ENCODE data around the gene P2RX4.

Gene P2RX4

DNA sequence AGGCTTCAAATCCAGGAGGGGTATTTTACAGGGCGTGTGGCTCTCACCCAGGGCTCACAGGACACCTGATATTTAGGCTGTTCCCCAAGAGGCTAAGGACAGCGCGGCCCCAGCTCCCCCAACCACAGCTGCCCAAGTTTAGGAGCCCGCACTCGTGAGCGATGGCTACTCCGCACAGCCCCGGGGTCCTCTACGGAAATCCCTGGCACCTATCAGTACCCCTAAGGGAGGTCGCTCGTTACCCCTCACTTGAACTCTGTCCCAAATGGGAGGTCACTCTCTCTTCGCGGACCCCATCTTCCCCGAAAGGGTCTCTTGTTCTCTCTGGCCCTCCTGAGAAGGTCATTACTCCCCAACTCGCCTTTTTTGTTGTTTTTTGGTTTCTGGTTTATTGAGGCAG is 708 bp upstream of the P2RX4 start:
- no peak for DNase-seq (ENCODE audit: low read depth)
- Histone ChIP-seq H3K4me3 (ENCODE audit: low read length) (peak overlapping the region; percentile 88), H3K27me3 (replicated peaks; ENCODE audit: control insufficient read depth, insufficient read depth, low read length) (no peaks in the 10 kb centered on the region), H3K36me3 (ENCODE audit: control insufficient read depth, insufficient read depth, low read length, severe bottlenecking) (no peaks in the 10 kb centered on the region), H3K9ac (ENCODE audit: low read length) (no peak overlapping the region), H3K9me3 (ENCODE audit: control insufficient read depth, low read length) (no peaks in the 10 kb centered on the region), H3K4me1 (ENCODE audit: control insufficient read depth, insufficient read depth, low read length) (peaks cover 12% of the 10 kb centered on the region)

DNA sequence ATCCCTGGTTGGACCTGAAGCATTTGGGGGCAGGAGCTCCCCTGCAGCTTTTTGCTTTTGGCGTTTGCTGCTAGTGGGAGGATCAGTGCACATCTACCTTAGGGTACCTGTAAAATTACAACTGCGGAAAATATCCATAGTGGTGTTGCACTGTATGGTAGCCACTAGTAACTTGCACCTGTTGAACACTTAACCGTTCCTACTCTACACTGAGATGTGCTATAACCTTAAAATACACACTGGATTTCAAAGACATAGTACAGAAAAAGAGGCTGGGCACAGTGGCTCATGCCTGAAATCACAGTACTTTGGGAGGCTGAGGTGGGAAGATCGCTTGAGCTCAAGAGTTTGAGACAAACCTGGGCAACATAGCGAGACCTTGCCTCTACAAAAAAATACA is 2.9 kb downstream of the P2RX4 start:
- no peaks in the 10 kb centered on the region for H3K9me3 ChIP-seq (ENCODE audit: control insufficient read depth, low read length)
- no peak overlapping the region for H3K9ac ChIP-seq (ENCODE audit: low read length)
- H3K4me3 ChIP-seq (ENCODE audit: low read length): no peak overlapping the region
- DNase-seq (ENCODE audit: low read depth): no peak
- no peaks in the 10 kb centered on the region for H3K36me3 ChIP-seq (ENCODE audit: control insufficient read depth, insufficient read depth, low read length, severe bottlenecking)
- no peaks in the 10 kb centered on the region for H3K27me3 ChIP-seq (replicated peaks; ENCODE audit: control insufficient read depth, insufficient read depth, low read length)
- peaks cover 28% of the 10 kb centered on the region for H3K4me1 ChIP-seq (ENCODE audit: control insufficient read depth, insufficient read depth, low read length)

DNA sequence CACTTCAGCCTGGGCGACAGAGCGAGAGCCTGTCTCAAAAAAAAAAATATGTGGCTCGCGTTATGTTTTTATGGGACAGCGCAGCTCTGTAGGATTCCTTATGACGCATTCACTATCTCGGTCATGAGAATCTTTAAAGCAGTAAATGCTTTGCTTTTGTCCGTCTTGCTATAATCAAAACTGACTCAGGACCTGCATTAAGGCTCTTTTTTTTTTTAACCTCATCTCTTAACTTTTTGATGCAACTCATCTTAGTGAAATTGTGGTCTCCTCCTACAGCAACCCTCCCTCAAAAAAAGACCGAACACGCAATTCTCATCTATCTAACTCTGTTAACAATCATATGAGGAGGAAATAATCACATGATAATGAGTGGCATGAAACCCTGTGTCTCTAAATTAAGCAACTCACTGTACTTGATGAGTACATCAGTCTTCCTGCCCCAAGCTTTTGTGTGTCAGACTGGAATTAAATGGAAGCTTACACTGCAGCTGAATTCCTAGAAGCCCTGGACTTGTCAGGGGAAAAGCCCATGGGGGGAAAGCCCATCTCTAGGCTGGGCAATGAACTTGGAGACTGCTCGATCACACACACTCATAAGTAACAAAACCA is 4.3 kb downstream of the P2RX4 start:
- Histone ChIP-seq H3K36me3 (ENCODE audit: control insufficient read depth, insufficient read depth, low read length, severe bottlenecking) (no peaks in the 10 kb centered on the region), H3K4me3 (ENCODE audit: low read length) (peak overlapping the region; percentile 19), H3K4me1 (ENCODE audit: control insufficient read depth, insufficient read depth, low read length) (peaks cover 28% of the 10 kb centered on the region), H3K9ac (ENCODE audit: low read length) (no peak overlapping the region), H3K27me3 (replicated peaks; ENCODE audit: control insufficient read depth, insufficient read depth, low read length) (no peaks in the 10 kb centered on the region), H3K9me3 (ENCODE audit: control insufficient read depth, low read length) (no peaks in the 10 kb centered on the region)
- DNase-seq (ENCODE audit: low read depth): peak; percentile 32

DNA sequence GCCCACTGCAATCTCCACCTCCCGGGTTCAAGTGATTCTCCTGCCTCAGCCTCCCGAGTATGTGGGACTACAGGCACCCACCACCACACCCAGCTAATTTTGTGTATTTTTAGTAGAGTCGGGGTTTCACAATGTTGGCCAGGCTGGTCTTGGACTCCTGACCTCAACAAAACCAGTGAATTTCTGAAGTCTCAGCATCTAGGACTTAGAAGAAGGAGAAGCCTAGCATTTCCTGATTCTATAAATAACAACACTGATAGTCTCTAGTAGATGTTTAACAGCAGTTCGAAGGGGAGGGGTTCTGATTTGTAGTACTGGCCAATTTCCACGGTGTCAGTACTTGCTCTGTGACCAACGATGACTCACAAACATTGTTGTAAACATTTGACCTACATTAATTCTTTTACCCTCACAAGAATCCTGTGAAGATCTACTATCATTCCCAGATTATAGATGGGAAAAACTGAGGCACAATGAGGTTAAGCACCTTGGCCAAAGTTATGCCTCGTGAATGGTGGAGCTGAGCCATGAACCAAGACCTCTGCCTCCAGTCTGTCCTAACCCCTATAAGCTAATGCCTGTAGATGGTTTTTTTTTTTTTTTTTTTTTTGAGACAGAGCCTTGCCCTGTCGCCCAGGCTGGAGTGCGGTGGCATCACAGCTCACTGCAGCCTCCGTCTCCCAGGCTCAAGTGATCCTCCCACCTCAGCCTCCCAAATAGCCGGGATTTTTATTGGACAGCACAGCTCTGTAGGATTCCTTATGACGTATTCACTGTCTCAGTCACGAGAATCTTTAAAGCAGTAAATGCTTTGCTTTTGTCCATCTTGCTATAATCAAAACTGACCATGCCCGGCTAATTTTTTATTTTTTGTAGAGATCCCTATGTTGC is 5.2 kb downstream of the P2RX4 start:
- DNase-seq (ENCODE audit: low read depth): peak; percentile 75
- Histone ChIP-seq H3K4me1 (ENCODE audit: control insufficient read depth, insufficient read depth, low read length) (peaks cover 33% of the 10 kb centered on the region), H3K9ac (ENCODE audit: low read length) (no peak overlapping the region)

DNA sequence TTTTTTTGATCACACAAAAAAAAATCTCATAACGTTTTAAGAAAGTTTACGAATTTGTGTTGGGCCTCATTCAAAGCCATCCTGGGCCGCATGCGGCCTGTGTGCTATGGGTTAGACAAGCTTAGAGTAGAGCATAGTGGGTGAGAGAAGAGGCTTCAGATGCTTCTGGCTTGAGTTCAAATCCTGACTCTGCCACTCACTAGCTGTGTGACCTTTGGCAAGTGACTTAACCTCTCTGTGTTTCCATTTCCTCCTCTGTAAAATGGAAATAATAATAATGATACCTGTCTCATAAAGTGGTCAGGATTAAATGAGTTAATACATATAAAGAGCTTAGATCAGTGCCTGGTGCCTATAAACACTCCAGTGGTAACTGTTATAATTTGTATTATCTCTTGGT is 6.2 kb downstream of the P2RX4 start:
- Histone ChIP-seq H3K36me3 (ENCODE audit: control insufficient read depth, insufficient read depth, low read length, severe bottlenecking) (no peaks in the 10 kb centered on the region), H3K4me1 (ENCODE audit: control insufficient read depth, insufficient read depth, low read length) (peaks cover 27% of the 10 kb centered on the region), H3K9ac (ENCODE audit: low read length) (no peak overlapping the region), H3K27me3 (replicated peaks; ENCODE audit: control insufficient read depth, insufficient read depth, low read length) (no peaks in the 10 kb centered on the region), H3K4me3 (ENCODE audit: low read length) (no peak overlapping the region), H3K9me3 (ENCODE audit: control insufficient read depth, low read length) (no peaks in the 10 kb centered on the region)
- DNase-seq (ENCODE audit: low read depth): no peak

More for the DNA sequence above, 5.2 kb downstream of the P2RX4 start:
- no peaks in the 10 kb centered on the region for H3K9me3 ChIP-seq (ENCODE audit: control insufficient read depth, low read length)
- no peaks in the 10 kb centered on the region for H3K27me3 ChIP-seq (replicated peaks; ENCODE audit: control insufficient read depth, insufficient read depth, low read length)
- H3K4me3 ChIP-seq (ENCODE audit: low read length): peak overlapping the region; percentile 59
- no peaks in the 10 kb centered on the region for H3K36me3 ChIP-seq (ENCODE audit: control insufficient read depth, insufficient read depth, low read length, severe bottlenecking)

DNA sequence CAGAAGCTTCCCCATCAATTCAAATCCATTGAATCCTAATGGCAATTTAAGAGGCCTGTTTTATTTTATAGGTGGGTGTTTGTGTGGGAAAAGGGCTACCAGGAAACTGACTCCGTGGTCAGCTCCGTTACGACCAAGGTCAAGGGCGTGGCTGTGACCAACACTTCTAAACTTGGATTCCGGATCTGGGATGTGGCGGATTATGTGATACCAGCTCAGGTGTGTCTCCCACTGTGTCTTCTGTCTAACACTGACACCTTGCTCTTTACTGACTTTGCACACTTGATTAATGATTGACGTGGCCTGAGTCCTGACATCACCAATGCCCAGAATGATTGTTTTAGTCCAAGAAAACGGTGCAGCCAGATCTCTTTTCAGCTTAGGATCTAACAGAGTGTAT is 7.1 kb downstream of the P2RX4 start:
- H3K4me1 ChIP-seq (ENCODE audit: control insufficient read depth, insufficient read depth, low read length): peaks cover 27% of the 10 kb centered on the region
- DNase-seq (ENCODE audit: low read depth): no peak
- no peaks in the 10 kb centered on the region for H3K36me3 ChIP-seq (ENCODE audit: control insufficient read depth, insufficient read depth, low read length, severe bottlenecking)
- H3K9ac ChIP-seq (ENCODE audit: low read length): no peak overlapping the region
- no peaks in the 10 kb centered on the region for H3K27me3 ChIP-seq (replicated peaks; ENCODE audit: control insufficient read depth, insufficient read depth, low read length)
- H3K4me3 ChIP-seq (ENCODE audit: low read length): no peak overlapping the region
- H3K9me3 ChIP-seq (ENCODE audit: control insufficient read depth, low read length): no peaks in the 10 kb centered on the region

DNA sequence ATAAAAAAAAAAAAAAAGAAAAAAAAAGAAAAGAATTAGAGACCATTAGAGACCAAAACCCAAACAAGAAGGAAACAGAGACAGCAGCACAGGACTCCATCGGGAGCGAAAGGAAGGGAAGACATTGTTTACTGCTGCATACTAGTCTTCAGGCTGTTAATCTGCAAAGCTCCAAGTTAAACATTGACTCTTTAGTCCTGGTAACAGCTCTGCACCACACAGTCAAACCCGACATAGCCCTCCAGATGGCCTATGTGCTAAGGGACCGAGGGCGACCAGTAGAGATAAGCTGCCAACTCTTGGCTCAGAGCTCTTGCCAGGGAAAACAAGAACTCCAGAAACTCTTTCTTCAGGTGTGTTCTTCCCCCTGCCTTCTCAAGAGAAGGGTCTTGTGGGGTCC is 7.8 kb downstream of the P2RX4 start:
- Histone ChIP-seq H3K9ac (ENCODE audit: low read length) (no peak overlapping the region), H3K4me3 (ENCODE audit: low read length) (no peak overlapping the region), H3K36me3 (ENCODE audit: control insufficient read depth, insufficient read depth, low read length, severe bottlenecking) (no peaks in the 10 kb centered on the region), H3K27me3 (replicated peaks; ENCODE audit: control insufficient read depth, insufficient read depth, low read length) (no peaks in the 10 kb centered on the region), H3K4me1 (ENCODE audit: control insufficient read depth, insufficient read depth, low read length) (peaks cover 27% of the 10 kb centered on the region), H3K9me3 (ENCODE audit: control insufficient read depth, low read length) (no peaks in the 10 kb centered on the region)
- DNase-seq (ENCODE audit: low read depth): no peak

DNA sequence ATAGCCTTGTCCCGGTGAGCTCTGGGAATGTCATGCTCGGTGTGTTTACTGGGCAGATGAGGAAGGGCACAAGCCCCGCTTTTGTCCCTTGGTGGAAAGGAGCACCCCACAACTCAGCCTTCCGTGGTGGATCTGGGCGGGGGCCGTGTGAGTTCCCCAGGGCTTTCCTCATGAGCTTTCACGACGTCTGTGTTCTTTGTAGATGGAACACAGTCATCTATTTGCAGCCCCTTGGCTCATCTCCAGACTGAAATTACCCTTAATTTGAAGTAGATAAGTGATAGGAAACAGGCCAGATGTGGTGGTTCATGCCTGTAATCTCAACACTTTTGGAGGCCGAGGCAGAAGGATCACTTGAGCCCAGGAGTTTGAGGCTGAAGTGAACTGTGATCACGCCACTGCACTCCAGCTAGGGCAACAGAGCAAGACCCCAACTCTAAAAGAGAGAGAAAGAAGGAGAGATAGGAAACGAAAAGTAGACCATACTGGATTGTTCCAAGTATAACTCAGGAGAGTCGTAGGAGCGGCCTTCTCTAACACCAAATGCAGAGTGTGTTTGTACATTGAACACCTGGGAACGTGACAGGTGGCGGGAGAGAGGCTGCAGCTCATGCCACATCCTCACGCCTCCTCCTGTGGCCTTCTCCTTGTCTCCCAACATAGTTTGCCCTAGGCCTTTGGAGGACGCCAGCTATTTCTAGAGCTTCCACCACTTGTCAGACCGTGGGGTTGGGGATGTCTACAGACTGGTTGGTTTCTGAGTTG is 8.8 kb downstream of the P2RX4 start:
- Histone ChIP-seq H3K27me3 (replicated peaks; ENCODE audit: control insufficient read depth, insufficient read depth, low read length) (no peaks in the 10 kb centered on the region), H3K36me3 (ENCODE audit: control insufficient read depth, insufficient read depth, low read length, severe bottlenecking) (no peaks in the 10 kb centered on the region), H3K9ac (ENCODE audit: low read length) (no peak overlapping the region), H3K4me1 (ENCODE audit: control insufficient read depth, insufficient read depth, low read length) (peaks cover 27% of the 10 kb centered on the region), H3K4me3 (ENCODE audit: low read length) (no peak overlapping the region), H3K9me3 (ENCODE audit: control insufficient read depth, low read length) (no peaks in the 10 kb centered on the region)
- DNase-seq (ENCODE audit: low read depth): no peak

DNA sequence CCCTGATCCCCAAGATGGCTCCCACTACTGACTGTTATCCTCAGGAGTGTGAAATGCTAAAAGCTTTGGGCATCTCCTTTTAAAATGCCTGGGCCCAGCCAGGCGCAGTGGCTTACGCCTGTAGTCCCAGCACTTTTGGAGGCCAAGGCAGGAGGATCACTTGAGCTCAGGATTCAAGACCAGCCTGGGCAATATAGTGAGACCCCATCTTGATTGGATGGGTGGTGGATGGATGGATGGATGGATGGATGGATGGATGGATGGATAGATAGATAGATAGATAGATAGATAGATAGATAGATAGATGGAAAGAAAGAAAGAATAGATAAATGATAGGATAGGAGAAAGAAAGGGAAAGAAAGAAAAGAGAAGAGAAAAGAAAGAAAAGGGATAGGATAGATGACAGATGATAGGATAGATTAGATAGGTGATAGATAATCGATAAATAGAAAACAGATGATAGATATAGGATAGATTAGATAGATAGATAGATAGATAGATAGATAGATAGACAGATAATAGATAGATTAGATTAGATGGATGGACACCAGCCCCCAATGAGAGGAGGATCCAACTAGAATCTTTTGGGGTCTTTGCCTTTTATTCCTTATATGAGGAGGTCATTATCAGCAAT is 9.5 kb downstream of the P2RX4 start:
- DNase-seq (ENCODE audit: low read depth): no peak

DNA sequence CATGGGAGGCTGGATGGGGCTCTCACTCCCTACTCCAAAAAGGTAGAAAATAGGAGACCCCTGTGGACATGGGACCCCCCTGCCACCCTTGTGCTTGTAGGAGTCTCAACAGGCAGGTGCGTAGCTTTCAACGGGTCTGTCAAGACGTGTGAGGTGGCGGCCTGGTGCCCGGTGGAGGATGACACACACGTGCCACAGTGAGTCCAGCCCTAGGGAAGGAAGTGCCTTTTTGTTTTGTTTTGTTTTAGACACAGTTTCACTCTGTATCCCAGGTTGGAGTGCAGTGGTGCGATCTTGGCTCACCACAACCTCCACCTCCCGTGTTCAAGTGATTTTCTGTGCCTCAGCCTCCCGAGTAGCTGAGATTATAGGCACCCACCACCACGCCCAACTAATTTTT is 12.9 kb downstream of the P2RX4 start:
- Histone ChIP-seq H3K4me1 (ENCODE audit: control insufficient read depth, insufficient read depth, low read length) (peaks cover 6% of the 10 kb centered on the region), H3K9me3 (ENCODE audit: control insufficient read depth, low read length) (no peaks in the 10 kb centered on the region), H3K9ac (ENCODE audit: low read length) (no peak overlapping the region), H3K27me3 (replicated peaks; ENCODE audit: control insufficient read depth, insufficient read depth, low read length) (no peaks in the 10 kb centered on the region), H3K36me3 (ENCODE audit: control insufficient read depth, insufficient read depth, low read length, severe bottlenecking) (no peaks in the 10 kb centered on the region), H3K4me3 (ENCODE audit: low read length) (no peak overlapping the region)
- DNase-seq (ENCODE audit: low read depth): no peak

More for the DNA sequence above, 9.5 kb downstream of the P2RX4 start:
- Histone ChIP-seq H3K4me3 (ENCODE audit: low read length) (no peak overlapping the region), H3K4me1 (ENCODE audit: control insufficient read depth, insufficient read depth, low read length) (peaks cover 20% of the 10 kb centered on the region), H3K27me3 (replicated peaks; ENCODE audit: control insufficient read depth, insufficient read depth, low read length) (no peaks in the 10 kb centered on the region), H3K36me3 (ENCODE audit: control insufficient read depth, insufficient read depth, low read length, severe bottlenecking) (no peaks in the 10 kb centered on the region), H3K9ac (ENCODE audit: low read length) (no peak overlapping the region), H3K9me3 (ENCODE audit: control insufficient read depth, low read length) (no peaks in the 10 kb centered on the region)
